ENCODE results near the gene HOXA4. TPM values are rescaled to one million over a fixed set of nuclear protein-coding genes. Genes with fewer than 3 reads are reported as not detected.
A peak's percentile ranks its signal among the peaks of the same experiment; 100 is the strongest.

HOXA4 gene
- polyA plus RNA-seq (2013, experiment 1 of 2), result not detected
- polyA plus RNA-seq (2013, experiment 2 of 2), result not detected

GRCh38 chr7:27130540-27131389 is at the start of gene HOXA4:
HOXA4 (minus strand) TSS chr7:27130757; CDS start chr7:27130733, 24 bp downstream.
- DNase-seq (ENCODE audit: low spot score), result no peak
- H3K27me3 ChIP-seq (ENCODE audit: control insufficient read depth in 3 of 3, insufficient read depth in 3 of 3, low read depth in 1 of 3, low read length in 3 of 3), result peaks cover 22 to 100% (median 92%) of the 10 kb centered on the region in 3 experiments
- no peak within 1 kb of the TSS for H3K14ac ChIP-seq (ENCODE audit: low read length)
- H3K9me3 ChIP-seq (replicated peaks in 1 of 2; ENCODE audit: control insufficient read depth in 2 of 2, insufficient read depth in 1 of 2, low read depth in 1 of 2, low read length in 2 of 2), result peaks cover 0 to 8% of the 10 kb centered on the region in 2 donors
- peak within 1 kb of the TSS; percentile 51 for H3K18ac ChIP-seq (ENCODE audit: low read length)
- H2BK5ac ChIP-seq (ENCODE audit: low read length), result no peak within 1 kb of the TSS
- no peak within 1 kb of the TSS for H3K27ac ChIP-seq (replicated peaks; ENCODE audit: low read length)
- H2AK5ac ChIP-seq (ENCODE audit: low read depth, low read length), result no peak within 1 kb of the TSS
- H2BK120ac ChIP-seq (ENCODE audit: low read depth, low read length), result no peak within 1 kb of the TSS
- H2BK12ac ChIP-seq (ENCODE audit: low read length), result no peak within 1 kb of the TSS
- no peak within 1 kb of the TSS for H3K9ac ChIP-seq (ENCODE audit: low read depth, low read length, poor library complexity)
- peak within 1 kb of the TSS; percentile 61 for H3K4me2 ChIP-seq (ENCODE audit: insufficient read depth, low read length, poor library complexity, severe bottlenecking)
- peak within 1 kb of the TSS; percentile 13 for H3K23ac ChIP-seq (ENCODE audit: low read depth, low read length, poor library complexity)
- no peak within 1 kb of the TSS for H2BK15ac ChIP-seq (ENCODE audit: low read length)
- peaks cover 0 to 3% of the 10 kb centered on the region in 2 donors for H3K4me1 ChIP-seq (ENCODE audit: control insufficient read depth in 2 of 2, insufficient read depth in 1 of 2, low read depth in 1 of 2, low read length in 2 of 2)
- no peak within 1 kb of the TSS for H4K8ac ChIP-seq (ENCODE audit: low read depth, low read length)
- WGBS, 2 donors (ENCODE audit: extremely low coverage in 2 of 2, insufficient read length in 2 of 2, insufficient replicate concordance in 1 of 2), result no CpG with 5 or more reads among the region's 67 CpGs
- H3K4ac ChIP-seq (ENCODE audit: low read length), result no peak within 1 kb of the TSS
- no peaks in the 10 kb centered on the region for H3K36me3 ChIP-seq (replicated peaks in 1 of 2; ENCODE audit: control insufficient read depth in 2 of 2, insufficient read depth in 2 of 2, low read length in 2 of 2)
- H3K4me3 ChIP-seq (ENCODE audit: low read length in 2 of 2), result peak within 1 kb of the TSS; percentile 53 to 71
- peak within 1 kb of the TSS; percentile 98 for H2AFZ ChIP-seq (ENCODE audit: low read length)
- no peaks in the 10 kb centered on the region for H3K79me1 ChIP-seq (ENCODE audit: low read depth, low read length)
- no peak within 1 kb of the TSS for H4K91ac ChIP-seq (ENCODE audit: low read depth, low read length, poor library complexity)

- no peak overlapping the region for H3K4ac ChIP-seq (ENCODE audit: low read length)
- H2BK12ac ChIP-seq (ENCODE audit: low read length), result no peak overlapping the region
- H3K9ac ChIP-seq (ENCODE audit: low read depth, low read length, poor library complexity), result no peak overlapping the region
- H2BK15ac ChIP-seq (ENCODE audit: low read length), result no peak overlapping the region
- H3K4me3 ChIP-seq (ENCODE audit: low read length in 2 of 2), result no peak overlapping the region
- no CpG with 5 or more reads among the region's 56 CpGs for WGBS, 2 donors (ENCODE audit: extremely low coverage in 2 of 2, insufficient read length in 2 of 2, insufficient replicate concordance in 1 of 2)
- H4K91ac ChIP-seq (ENCODE audit: low read depth, low read length, poor library complexity), result no peak overlapping the region
- peaks cover 2 to 10% of the 10 kb centered on the region in 2 donors for H3K9me3 ChIP-seq (replicated peaks in 1 of 2; ENCODE audit: control insufficient read depth in 2 of 2, insufficient read depth in 1 of 2, low read depth in 1 of 2, low read length in 2 of 2)
- H2AK5ac ChIP-seq (ENCODE audit: low read depth, low read length), result no peak overlapping the region
- H3K18ac ChIP-seq (ENCODE audit: low read length), result no peak overlapping the region
- no peak overlapping the region for H4K8ac ChIP-seq (ENCODE audit: low read depth, low read length)
- H3K4me2 ChIP-seq (ENCODE audit: insufficient read depth, low read length, poor library complexity, severe bottlenecking), result no peak overlapping the region
- H3K27me3 ChIP-seq (ENCODE audit: control insufficient read depth in 3 of 3, insufficient read depth in 3 of 3, low read depth in 1 of 3, low read length in 3 of 3), result peaks cover 58 to 99% (median 96%) of the 10 kb centered on the region in 3 experiments
- H3K23ac ChIP-seq (ENCODE audit: low read depth, low read length, poor library complexity), result peak overlapping the region; percentile 83
- H3K4me1 ChIP-seq (ENCODE audit: control insufficient read depth in 2 of 2, insufficient read depth in 1 of 2, low read depth in 1 of 2, low read length in 2 of 2), result peaks cover 0 to 3% of the 10 kb centered on the region in 2 donors
- no peak overlapping the region for H2BK120ac ChIP-seq (ENCODE audit: low read depth, low read length)
- H3K14ac ChIP-seq (ENCODE audit: low read length), result no peak overlapping the region
- no peaks in the 10 kb centered on the region for H3K79me1 ChIP-seq (ENCODE audit: low read depth, low read length)
- H2BK5ac ChIP-seq (ENCODE audit: low read length), result no peak overlapping the region
- no peak for DNase-seq (ENCODE audit: low spot score)
- no peak overlapping the region for H3K27ac ChIP-seq (replicated peaks; ENCODE audit: low read length)
- H2AFZ ChIP-seq (ENCODE audit: low read length), result peak overlapping the region; percentile 66
- H3K36me3 ChIP-seq (replicated peaks in 1 of 2; ENCODE audit: control insufficient read depth in 2 of 2, insufficient read depth in 2 of 2, low read length in 2 of 2), result no peaks in the 10 kb centered on the region
These were observed 49.2 kb upstream of the HOXA4 start for GRCh38 chr7:27179503-27180430.

GRCh38 chr7:27179030-27179429 is 48.5 kb upstream of the HOXA4 start:
- no peak overlapping the region for H2BK12ac ChIP-seq (ENCODE audit: low read length)
- H3K27me3 ChIP-seq (ENCODE audit: control insufficient read depth in 3 of 3, insufficient read depth in 3 of 3, low read depth in 1 of 3, low read length in 3 of 3), result peaks cover 60 to 99% (median 96%) of the 10 kb centered on the region in 3 experiments
- H3K4me3 ChIP-seq (ENCODE audit: low read length in 2 of 2), result no peak overlapping the region
- no peak overlapping the region for H3K18ac ChIP-seq (ENCODE audit: low read length)
- no CpG with 5 or more reads among the region's 14 CpGs for WGBS, 2 donors (ENCODE audit: extremely low coverage in 2 of 2, insufficient read length in 2 of 2, insufficient replicate concordance in 1 of 2)
- no peak overlapping the region for H2BK5ac ChIP-seq (ENCODE audit: low read length)
- DNase-seq (ENCODE audit: low spot score), result no peak
- H3K4me1 ChIP-seq (ENCODE audit: control insufficient read depth in 2 of 2, insufficient read depth in 1 of 2, low read depth in 1 of 2, low read length in 2 of 2), result peaks cover 0 to 1% of the 10 kb centered on the region in 2 donors
- no peak overlapping the region for H3K27ac ChIP-seq (replicated peaks; ENCODE audit: low read length)
- H3K79me1 ChIP-seq (ENCODE audit: low read depth, low read length), result no peaks in the 10 kb centered on the region
- no peak overlapping the region for H4K91ac ChIP-seq (ENCODE audit: low read depth, low read length, poor library complexity)
- H2BK15ac ChIP-seq (ENCODE audit: low read length), result no peak overlapping the region
- no peak overlapping the region for H2BK120ac ChIP-seq (ENCODE audit: low read depth, low read length)
- no peaks in the 10 kb centered on the region for H3K36me3 ChIP-seq (replicated peaks in 1 of 2; ENCODE audit: control insufficient read depth in 2 of 2, insufficient read depth in 2 of 2, low read length in 2 of 2)
- no peak overlapping the region for H3K14ac ChIP-seq (ENCODE audit: low read length)
- no peak overlapping the region for H3K9ac ChIP-seq (ENCODE audit: low read depth, low read length, poor library complexity)
- no peak overlapping the region for H4K8ac ChIP-seq (ENCODE audit: low read depth, low read length)
- H3K23ac ChIP-seq (ENCODE audit: low read depth, low read length, poor library complexity), result no peak overlapping the region
- peaks cover 2 to 14% of the 10 kb centered on the region in 2 donors for H3K9me3 ChIP-seq (replicated peaks in 1 of 2; ENCODE audit: control insufficient read depth in 2 of 2, insufficient read depth in 1 of 2, low read depth in 1 of 2, low read length in 2 of 2)
- no peak overlapping the region for H3K4ac ChIP-seq (ENCODE audit: low read length)
- no peak overlapping the region for H2AFZ ChIP-seq (ENCODE audit: low read length)
- no peak overlapping the region for H2AK5ac ChIP-seq (ENCODE audit: low read depth, low read length)
- no peak overlapping the region for H3K4me2 ChIP-seq (ENCODE audit: insufficient read depth, low read length, poor library complexity, severe bottlenecking)

All from neuronal stem cell (in vitro differentiated cells).